ENCODE results near the gene DGKZ. TPM values are rescaled to one million over a fixed set of nuclear protein-coding genes. Genes with fewer than 3 reads are reported as not detected.

Gene DGKZ
- total and polyA plus RNA-seq, 2 donors (not counting 3 experiments of a cell fraction or from before 2014, with no cell fraction given) = 88.8 to 127 TPM

DNA sequence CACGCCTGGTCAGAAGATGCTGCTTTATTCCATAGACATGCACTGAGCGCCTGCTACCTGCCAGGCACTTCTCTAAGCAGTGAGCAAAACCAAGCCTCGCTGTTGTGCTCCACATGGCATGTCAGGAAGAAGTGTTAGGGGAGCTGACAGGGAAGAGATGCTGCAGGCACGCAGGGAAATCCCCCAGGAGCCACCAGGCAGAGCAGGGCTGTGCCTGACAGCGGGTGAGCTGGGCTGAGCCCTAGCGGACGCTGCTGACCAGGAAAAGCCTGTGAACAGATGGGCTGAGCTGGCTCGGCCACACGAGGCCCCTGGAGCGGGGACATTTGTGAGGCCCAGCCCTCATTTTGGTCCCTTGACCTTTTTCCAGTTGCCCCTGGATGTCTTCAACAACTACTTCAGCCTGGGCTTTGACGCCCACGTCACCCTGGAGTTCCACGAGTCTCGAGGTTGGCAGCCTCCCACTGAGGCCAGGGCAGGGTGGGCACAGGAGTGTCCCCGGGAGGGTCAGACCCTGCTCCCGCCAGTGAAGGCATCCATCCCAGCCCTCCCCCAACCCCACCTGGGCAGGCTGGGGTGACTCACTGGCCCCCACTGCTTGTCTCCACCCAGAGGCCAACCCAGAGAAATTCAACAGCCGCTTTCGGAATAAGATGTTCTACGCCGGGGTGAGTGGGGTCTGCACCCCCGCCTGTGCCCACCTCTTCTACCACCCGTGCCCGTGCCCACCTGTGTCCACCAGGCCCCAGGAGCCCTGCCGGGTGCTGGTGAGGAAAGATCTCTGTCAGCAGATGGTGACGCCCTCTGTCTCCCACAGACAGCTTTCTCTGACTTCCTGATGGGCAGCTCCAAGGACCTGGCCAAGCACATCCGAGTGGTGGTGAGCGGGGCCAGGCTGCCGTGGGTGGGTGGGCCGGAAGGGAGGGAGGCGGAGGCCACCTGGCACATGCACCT is 26.8 kb downstream of the DGKZ start:
- Histone ChIP-seq H3K4me3 (replicated peaks in 1 of 3; ENCODE audit: insufficient read depth in 1 of 3, low read depth in 1 of 3, low read length in 3 of 3) (no peak overlapping the region), H3K27ac (ENCODE audit: insufficient read depth, low read depth, low read length) (no peak overlapping the region), H3K36me3 (ENCODE audit: control insufficient read depth in 2 of 2, extremely low read depth in 1 of 2, insufficient read depth in 2 of 2, low read length in 2 of 2) (peaks cover 3 to 47% of the 10 kb centered on the region in 2 experiments), H3K9me1 (replicated peaks; ENCODE audit: control insufficient read depth, extremely low read depth, insufficient read depth, low read length) (no peaks in the 10 kb centered on the region), H2AFZ (ENCODE audit: low read depth, low read length) (no peak overlapping the region), H4K20me1 (replicated peaks; ENCODE audit: control insufficient read depth, extremely low read depth, insufficient read depth, low read length) (no peaks in the 10 kb centered on the region), H3K4me2 (ENCODE audit: insufficient read depth, low read length) (no peak overlapping the region), H3K79me2 (ENCODE audit: control insufficient read depth, insufficient read depth, low read length) (no peaks in the 10 kb centered on the region), H3K4me1 (ENCODE audit: control insufficient read depth, extremely low read depth, insufficient read depth, low read length) (no peaks in the 10 kb centered on the region), H3K9me3 (replicated peaks; ENCODE audit: control insufficient read depth, insufficient read depth, low read length) (no peaks in the 10 kb centered on the region), H3K27me3 (ENCODE audit: control insufficient read depth in 2 of 2, insufficient read depth in 2 of 2, low read length in 2 of 2) (no peaks in the 10 kb centered on the region), H3K9ac (replicated peaks; ENCODE audit: extremely low read depth, insufficient read depth, low read length) (no peak overlapping the region)
- CTCF ChIA-PET = interaction anchor here (1.0 kb wide), 1 partner anchor 9 kb away, joined by 3 read pairs; no protein-coding TSS in a partner anchor
- FAIRE-seq (no peak), DNase-seq (ENCODE audit: low read depth, low spot score) (no peak)
- dilution Hi-C loops (cut with MboI; ENCODE audit: extremely low pct_ligation_motif_present, low sequenced_read_pairs) = no loop called here
- intact Hi-C loops (cut with micrococcal nuclease) = no loop called here
- POLR2A ChIA-PET = no interaction called here
- TF ChIP-seq POLR2AphosphoS5 (IDR thresholded peaks at IDR 0.05; ENCODE audit: insufficient read depth, low read depth, low read length) = no peak
- no peak for TF ChIP-seq JUN (IDR thresholded peaks at IDR 0.05; ENCODE audit: borderline replicate concordance, insufficient read depth, insufficient read length, low read depth)
- no peak for TF ChIP-seq POLR2A (IDR thresholded peaks at IDR 0.05; ENCODE audit: low read depth, low read length)
- TF ChIP-seq MYC (IDR thresholded peaks at IDR 0.05; ENCODE audit: low read depth, low read length) = no peak
- TF ChIP-seq, protein P1, sequence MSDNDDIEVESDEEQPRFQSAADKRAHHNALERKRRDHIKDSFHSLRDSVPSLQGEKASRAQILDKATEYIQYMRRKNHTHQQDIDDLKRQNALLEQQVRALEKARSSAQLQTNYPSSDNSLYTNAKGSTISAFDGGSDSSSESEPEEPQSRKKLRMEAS (IDR thresholded peaks at IDR 0.05; ENCODE audit: insufficient read depth, insufficient read length) = no peak
- TF ChIP-seq CTCF (IDR thresholded peaks at IDR 0.05; ENCODE audit: extremely low read depth in 1 of 2, insufficient read depth in 1 of 2, low read depth in 1 of 2, low read length in 2 of 2) = no peak
- no peak for TF ChIP-seq GATA2 (IDR thresholded peaks at IDR 0.05; ENCODE audit: insufficient read depth, insufficient read length, low read depth, low read length)
- TF ChIP-seq FOS (IDR thresholded peaks at IDR 0.05; ENCODE audit: borderline replicate concordance, insufficient read depth, low read length) = no peak
- no peak for TF ChIP-seq EZH2 (IDR thresholded peaks at IDR 0.05; ENCODE audit: borderline replicate concordance, low read depth, low read length, severe bottlenecking)
- BruUV-seq (replicated peaks) = no TSS peak
